DMS114 treated with DMSO at 0.1 percent for 48 hours (cell line): ENCODE results near the gene TSHR.

Experiments
- DNase-seq: peaks from one replicate; lab custom pipeline; 2025; ENCODE audit not compliant: unreplicated experiment; lab: John Stamatoyannopoulos, UW

TSHR gene

GRCh38 chr14:81132468-81132867 is 177.0 kb downstream of the TSHR start:
- no peak for DNase-seq

GRCh38 chr14:81133400-81133799 is 178.0 kb downstream of the TSHR start:
- no peak for DNase-seq

DNA sequence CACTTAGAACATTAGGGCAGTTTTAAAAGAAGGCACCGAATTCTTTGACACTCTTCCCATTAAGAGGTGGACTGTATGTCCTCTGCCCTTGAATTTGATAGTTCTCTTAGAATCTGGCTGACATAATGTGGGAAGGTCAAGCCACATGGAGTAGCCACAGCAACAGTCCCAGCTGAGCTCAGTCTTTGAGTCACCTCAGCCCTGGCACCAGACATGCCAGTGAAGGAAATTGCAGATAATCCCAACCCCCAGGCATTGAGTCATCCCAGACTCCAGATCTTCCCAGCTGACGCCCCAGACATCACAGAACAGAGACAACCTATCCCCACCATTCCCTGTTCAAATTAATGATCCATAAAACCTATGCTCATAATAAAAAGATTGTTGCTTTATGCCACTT is 181.9 kb downstream of the TSHR start:
- no peak for DNase-seq

- no peak for DNase-seq
Measured at GRCh38 chr14:81138429-81138828, 183.0 kb downstream of the TSHR start.

GRCh38 chr14:81141426-81141825 is 186.0 kb downstream of the TSHR start:
- no peak for DNase-seq

- DNase-seq = no peak
Measured at GRCh38 chr14:81143793-81144192, 188.4 kb downstream of the TSHR start.

GRCh38 chr14:81144824-81145603 is 189.6 kb downstream of the TSHR start:
- no peak for DNase-seq

- DNase-seq = no peak
Measured at GRCh38 chr14:81147140-81147897, 191.9 kb downstream of the TSHR start.

DNA sequence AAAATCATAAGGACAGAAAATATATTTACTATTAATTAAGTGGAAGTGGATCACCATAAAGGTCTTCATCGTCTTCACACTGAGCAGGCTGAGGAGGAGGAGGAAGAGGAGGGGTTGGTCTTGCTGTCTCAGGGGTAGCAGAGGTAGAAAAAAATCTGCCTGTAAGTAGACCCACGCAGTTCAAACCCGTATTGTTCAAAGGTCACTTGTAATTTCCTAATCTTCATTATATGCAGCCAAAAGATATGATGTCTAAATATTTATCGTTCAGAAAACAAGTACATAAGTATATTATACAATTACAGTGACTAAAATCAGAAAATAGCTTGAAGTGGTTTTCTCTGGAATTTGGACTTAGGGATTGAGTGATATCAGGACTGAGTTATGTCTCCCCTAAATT is 193.2 kb downstream of the TSHR start:
- no peak for DNase-seq

- no peak for DNase-seq
Measured at GRCh38 chr14:81153187-81153586, 197.8 kb downstream of the TSHR start.

DNA sequence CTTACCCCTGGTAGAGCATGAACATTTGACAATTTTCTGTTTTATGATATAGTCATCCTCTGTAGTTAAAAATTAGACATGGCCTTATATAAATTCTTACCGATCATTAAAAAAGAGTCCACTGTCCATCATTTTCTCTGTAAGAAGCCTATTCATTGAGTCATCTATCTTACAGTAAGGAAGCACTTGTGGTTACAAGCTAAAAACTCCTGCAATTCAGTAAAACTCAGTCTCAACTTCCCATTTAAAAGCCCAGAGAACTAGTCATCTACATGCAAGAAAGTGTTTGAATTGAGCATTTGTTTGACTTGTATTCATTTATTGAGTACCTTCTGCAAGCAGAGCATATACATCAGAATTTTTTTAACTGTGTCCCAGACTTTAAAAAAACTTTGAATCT is 202.0 kb downstream of the TSHR start:
- no peak for DNase-seq

- no peak for DNase-seq
Measured at GRCh38 chr14:81161088-81161487, 205.7 kb downstream of the TSHR start.

GRCh38 chr14:81161749-81162148 is 206.3 kb downstream of the TSHR start:
- DNase-seq = no peak

DNA sequence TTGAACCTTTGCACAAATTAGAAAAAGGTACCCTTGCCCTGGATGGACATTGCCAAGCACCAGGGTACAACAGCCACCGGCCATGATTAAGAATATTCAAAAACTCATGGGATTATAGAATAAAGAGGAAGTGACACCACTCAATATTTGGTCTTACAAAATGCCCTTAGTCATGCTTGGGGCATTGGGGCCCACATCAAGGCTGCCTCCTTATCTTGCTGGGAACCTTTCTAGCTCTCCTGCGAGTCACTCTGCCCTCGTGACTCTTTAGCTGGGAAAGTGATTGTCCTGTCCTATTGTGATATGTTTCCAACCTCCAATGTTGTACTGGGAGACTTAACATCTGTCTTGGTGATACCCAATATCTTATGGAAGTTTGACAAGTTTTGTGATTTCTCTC is 207.5 kb downstream of the TSHR start:
- DNase-seq = no peak

DNA sequence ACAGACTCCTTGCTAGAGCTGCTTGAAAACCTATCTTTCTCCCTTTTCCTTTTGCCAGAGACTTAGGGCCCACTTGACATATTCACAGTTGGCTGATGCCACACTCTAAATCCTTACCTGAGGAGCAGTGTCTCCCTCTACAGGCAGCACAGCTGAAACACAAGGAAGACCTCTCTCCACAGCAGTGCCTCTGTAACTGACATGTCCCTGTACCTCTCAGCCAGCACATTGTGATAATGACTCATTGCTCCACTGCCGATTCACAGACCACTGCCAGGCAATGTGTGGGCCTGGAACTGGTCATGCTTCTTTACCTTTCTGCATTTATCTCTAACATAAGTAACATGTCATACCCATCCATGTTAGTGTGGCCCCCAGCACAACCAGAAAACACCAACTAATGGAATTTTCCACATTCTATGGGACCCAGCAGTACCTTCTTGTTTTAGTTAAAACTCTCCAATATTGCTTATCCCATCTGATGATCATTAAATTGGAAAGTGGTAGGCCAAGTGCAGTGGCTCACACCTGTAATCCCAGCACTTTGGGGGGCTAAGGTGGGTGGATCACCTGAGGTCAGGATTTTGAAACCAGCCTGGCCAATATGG is 208.8 kb downstream of the TSHR start:
- DNase-seq = no peak

DNA sequence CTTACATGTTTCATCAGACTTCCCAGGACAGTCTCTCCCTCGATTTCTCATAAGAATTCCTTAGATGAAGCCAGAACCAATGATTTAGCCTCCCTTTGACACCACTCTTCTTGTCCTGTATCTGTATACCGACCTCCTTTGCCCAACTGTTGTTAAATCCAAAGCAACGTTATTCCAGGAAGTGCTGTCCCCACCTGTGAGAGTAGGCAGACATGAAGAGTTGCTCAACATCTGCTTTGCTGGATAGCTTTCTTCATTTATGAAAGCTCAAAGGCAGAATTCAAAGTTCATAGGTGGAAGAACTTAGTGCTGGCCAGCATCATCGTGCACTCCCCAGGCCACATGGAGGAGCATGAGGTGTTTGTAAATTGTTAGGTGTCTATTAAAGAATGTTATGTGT is 209.8 kb downstream of the TSHR start:
- DNase-seq = no peak

GRCh38 chr14:81166121-81166520 is 210.7 kb downstream of the TSHR start:
- no peak for DNase-seq

- DNase-seq = no peak
Measured at GRCh38 chr14:81169267-81169666, 213.8 kb downstream of the TSHR start.

- DNase-seq = no peak
Measured at GRCh38 chr14:81169711-81170103, 214.3 kb downstream of the TSHR start.

- DNase-seq = peak; percentile 86
Measured at GRCh38 chr14:81170104-81170828, 214.8 kb downstream of the TSHR start.

GRCh38 chr14:81170829-81171195 is 215.4 kb downstream of the TSHR start:
- no peak for DNase-seq

DNA sequence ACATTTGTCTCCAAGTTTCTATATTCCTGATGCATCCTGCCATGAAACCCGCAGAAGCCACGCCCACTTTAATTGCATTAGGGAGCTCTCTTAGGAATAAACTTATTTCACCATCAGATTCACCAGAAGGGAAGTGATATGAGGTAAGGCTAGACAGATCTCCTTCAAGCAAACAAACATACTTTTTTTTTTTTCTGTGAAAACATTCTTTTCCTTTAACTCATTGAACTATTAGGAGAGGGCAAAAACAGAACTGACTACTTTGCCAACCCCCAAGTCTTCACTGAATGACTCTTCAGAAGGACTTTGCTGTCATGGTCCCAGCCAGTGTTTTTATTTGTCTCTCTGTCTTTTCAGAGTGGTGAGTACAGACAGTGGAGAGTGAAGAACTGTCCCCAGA is 216.9 kb downstream of the TSHR start:
- DNase-seq = no peak
